ENCODE data around the gene PARD3.

Gene PARD3

DNA sequence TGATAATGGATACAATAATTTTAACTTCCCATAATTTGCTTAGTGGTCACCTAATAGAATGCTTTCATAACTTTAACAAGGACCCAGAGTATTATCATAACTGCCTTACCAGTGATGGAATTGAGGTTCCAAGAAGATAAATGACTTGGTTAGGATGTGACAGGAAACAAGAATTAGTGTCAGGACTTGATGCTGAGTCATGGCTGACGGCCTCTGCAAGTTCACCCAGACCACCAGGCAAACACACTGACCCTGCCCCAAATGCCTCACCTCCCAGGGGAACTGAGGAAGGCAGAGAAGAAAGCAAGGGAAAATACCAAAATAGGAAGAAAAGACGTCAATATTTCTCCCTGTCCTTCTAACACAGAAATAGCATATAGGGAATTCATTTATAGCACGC lies 636.3 kb downstream of the PARD3 start:
- TF ChIP-seq, protein P1, sequence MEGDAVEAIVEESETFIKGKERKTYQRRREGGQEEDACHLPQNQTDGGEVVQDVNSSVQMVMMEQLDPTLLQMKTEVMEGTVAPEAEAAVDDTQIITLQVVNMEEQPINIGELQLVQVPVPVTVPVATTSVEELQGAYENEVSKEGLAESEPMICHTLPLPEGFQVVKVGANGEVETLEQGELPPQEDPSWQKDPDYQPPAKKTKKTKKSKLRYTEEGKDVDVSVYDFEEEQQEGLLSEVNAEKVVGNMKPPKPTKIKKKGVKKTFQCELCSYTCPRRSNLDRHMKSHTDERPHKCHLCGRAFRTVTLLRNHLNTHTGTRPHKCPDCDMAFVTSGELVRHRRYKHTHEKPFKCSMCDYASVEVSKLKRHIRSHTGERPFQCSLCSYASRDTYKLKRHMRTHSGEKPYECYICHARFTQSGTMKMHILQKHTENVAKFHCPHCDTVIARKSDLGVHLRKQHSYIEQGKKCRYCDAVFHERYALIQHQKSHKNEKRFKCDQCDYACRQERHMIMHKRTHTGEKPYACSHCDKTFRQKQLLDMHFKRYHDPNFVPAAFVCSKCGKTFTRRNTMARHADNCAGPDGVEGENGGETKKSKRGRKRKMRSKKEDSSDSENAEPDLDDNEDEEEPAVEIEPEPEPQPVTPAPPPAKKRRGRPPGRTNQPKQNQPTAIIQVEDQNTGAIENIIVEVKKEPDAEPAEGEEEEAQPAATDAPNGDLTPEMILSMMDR (IDR thresholded peaks at IDR 0.05), result no peak
- Histone ChIP-seq H3K36me3 (no peaks in the 10 kb centered on the region), H3K27me3 (no peaks in the 10 kb centered on the region), H3K9me3 (no peaks in the 10 kb centered on the region), H3K27ac (no peak overlapping the region), H3K4me3 (no peak overlapping the region), H3K4me1 (no peaks in the 10 kb centered on the region)
- no peak for DNase-seq
- intact Hi-C loops (cut with DNase I; ENCODE audit: low total_unique reads), result no loop called here

DNA sequence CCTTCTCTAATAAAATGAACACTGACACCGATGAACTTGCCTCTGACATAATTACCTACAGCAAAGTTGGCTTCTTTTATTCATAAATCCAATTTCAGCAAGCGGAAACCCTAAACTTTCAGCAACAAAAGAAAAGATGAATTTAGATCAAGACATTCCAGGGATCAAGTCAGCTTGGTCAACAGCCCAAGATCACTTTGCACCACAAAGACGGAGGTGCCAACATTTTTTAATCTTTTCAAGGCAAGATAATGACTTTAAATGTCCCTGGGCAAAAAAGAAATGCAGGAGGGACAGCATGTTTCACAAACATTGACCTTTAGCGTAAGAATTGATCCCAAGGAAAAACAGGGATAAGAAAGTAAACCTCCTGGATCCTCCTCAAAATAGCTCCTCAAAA lies 636.9 kb downstream of the PARD3 start:
- DNase-seq, result no peak
- TF ChIP-seq, protein P1 (IDR thresholded peaks at IDR 0.05), result no peak
- no peaks in the 10 kb centered on the region for H3K36me3 ChIP-seq
- intact Hi-C loops (cut with DNase I; ENCODE audit: low total_unique reads), result no loop called here
- H3K27me3 ChIP-seq, result no peaks in the 10 kb centered on the region
- H3K9me3 ChIP-seq, result no peaks in the 10 kb centered on the region
- H3K4me1 ChIP-seq, result no peaks in the 10 kb centered on the region
- H3K27ac ChIP-seq, result no peak overlapping the region
- no peak overlapping the region for H3K4me3 ChIP-seq

DNA sequence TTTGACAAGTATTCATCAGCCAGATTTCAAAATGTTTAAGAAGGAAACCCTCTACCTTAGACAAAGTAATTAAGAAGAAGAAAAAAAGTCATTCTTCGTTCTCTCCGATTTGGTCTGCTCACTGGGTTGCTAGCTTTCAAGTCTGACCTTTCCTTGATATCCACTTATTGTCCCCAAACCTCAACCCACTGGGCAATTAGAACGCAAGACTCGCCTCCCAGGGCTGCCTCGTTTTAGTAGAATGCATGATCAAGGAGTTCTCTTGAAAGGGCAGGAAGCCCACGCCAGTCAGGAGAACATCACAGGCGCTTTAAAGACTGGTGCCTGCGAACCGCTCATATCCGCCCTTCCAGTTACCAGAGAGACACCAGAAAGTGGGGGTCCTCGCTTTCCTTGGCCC lies 637.7 kb downstream of the PARD3 start:
- H3K4me3 ChIP-seq, result no peak overlapping the region
- no peaks in the 10 kb centered on the region for H3K27me3 ChIP-seq
- no peaks in the 10 kb centered on the region for H3K9me3 ChIP-seq
- DNase-seq, result no peak
- no peak overlapping the region for H3K27ac ChIP-seq
- intact Hi-C loops (cut with DNase I; ENCODE audit: low total_unique reads), result no loop called here
- H3K4me1 ChIP-seq, result no peaks in the 10 kb centered on the region
- H3K36me3 ChIP-seq, result no peaks in the 10 kb centered on the region
- TF ChIP-seq, protein P1 (IDR thresholded peaks at IDR 0.05), result no peak

DNA sequence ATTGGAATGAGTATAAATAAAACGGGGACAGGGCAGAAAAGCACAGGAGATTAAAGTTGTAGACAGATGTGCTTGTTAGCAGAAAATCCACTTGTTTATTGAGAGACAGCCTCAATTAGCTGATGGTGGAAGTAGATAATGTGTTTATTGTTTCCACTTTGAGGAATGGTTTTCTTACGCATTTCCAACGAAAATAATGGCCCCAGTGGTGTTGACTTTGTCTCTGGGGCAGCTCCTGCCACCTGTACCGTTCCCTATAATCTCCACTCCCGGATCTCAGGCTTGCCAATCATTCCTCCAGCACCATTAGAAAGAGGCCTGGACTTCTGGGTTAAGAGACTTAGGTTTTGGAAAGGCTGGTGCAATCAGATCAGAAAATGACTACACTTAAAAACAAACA lies 638.7 kb downstream of the PARD3 start:
- Histone ChIP-seq H3K4me3 (no peak overlapping the region), H3K9me3 (no peaks in the 10 kb centered on the region), H3K27ac (no peak overlapping the region), H3K27me3 (no peaks in the 10 kb centered on the region), H3K36me3 (no peaks in the 10 kb centered on the region), H3K4me1 (no peaks in the 10 kb centered on the region)
- intact Hi-C loops (cut with DNase I; ENCODE audit: low total_unique reads), result no loop called here
- TF ChIP-seq, protein P1 (IDR thresholded peaks at IDR 0.05), result no peak
- DNase-seq, result no peak

DNA sequence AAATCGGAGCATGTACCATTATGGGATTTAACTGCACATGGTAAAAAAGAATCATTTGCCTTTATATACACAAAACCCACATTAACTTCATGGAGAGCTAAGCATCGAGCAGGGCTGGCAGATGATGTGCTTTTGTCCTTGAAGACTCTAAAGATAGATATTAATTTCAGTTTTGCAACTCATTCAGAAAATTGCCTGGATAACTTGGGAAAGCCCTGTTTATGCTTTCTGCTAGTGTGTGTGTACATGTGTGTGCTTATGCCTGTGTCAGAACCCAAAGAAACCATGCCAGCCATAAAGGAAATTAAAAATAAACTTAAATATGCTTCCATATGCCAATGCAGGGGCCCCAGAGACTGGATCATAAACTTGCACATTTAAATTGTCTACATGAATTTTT lies 640.0 kb downstream of the PARD3 start:
- TF ChIP-seq, protein P1 (IDR thresholded peaks at IDR 0.05), result no peak
- intact Hi-C loops (cut with DNase I; ENCODE audit: low total_unique reads), result no loop called here
- DNase-seq, result no peak
- Histone ChIP-seq H3K27me3 (no peaks in the 10 kb centered on the region), H3K36me3 (no peaks in the 10 kb centered on the region), H3K9me3 (no peaks in the 10 kb centered on the region), H3K4me1 (no peaks in the 10 kb centered on the region), H3K27ac (no peak overlapping the region), H3K4me3 (no peak overlapping the region)

DNA sequence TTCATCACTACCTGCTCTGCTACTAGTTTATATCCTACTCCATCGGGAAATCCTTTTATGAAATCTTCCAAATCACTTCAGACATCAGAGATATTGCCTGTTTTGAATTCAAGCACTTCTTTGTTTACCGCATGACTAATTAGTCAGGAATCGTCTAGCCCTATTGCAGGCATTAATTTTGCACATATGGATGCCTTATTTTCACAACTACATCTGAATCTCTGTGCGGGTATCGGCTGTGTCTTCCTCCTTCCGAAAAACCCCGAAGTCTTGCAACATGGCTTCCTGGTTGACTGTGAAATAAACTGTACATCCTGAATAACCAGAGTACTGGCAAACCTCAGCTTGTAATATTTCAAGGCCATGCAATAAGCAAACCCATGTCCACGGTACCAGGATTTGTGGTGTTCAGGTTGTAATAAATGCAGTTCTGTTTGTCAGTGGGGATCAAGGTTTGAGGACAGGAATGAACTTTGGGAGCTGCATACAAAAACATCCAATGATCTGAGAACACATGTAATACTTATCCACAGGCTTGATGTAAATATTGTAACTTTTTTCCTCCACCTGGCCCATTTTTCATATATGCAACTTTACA lies 642.1 kb downstream of the PARD3 start:
- H3K9me3 ChIP-seq, result no peaks in the 10 kb centered on the region
- DNase-seq, result no peak
- no peaks in the 10 kb centered on the region for H3K36me3 ChIP-seq
- H3K4me1 ChIP-seq, result no peaks in the 10 kb centered on the region
- H3K27ac ChIP-seq, result no peak overlapping the region
- no peak overlapping the region for H3K4me3 ChIP-seq
- intact Hi-C loops (cut with DNase I; ENCODE audit: low total_unique reads), result no loop called here
- no peaks in the 10 kb centered on the region for H3K27me3 ChIP-seq
- TF ChIP-seq, protein P1 (IDR thresholded peaks at IDR 0.05), result no peak
